Measurements from ENCODE around the gene DTNA.

DNA sequence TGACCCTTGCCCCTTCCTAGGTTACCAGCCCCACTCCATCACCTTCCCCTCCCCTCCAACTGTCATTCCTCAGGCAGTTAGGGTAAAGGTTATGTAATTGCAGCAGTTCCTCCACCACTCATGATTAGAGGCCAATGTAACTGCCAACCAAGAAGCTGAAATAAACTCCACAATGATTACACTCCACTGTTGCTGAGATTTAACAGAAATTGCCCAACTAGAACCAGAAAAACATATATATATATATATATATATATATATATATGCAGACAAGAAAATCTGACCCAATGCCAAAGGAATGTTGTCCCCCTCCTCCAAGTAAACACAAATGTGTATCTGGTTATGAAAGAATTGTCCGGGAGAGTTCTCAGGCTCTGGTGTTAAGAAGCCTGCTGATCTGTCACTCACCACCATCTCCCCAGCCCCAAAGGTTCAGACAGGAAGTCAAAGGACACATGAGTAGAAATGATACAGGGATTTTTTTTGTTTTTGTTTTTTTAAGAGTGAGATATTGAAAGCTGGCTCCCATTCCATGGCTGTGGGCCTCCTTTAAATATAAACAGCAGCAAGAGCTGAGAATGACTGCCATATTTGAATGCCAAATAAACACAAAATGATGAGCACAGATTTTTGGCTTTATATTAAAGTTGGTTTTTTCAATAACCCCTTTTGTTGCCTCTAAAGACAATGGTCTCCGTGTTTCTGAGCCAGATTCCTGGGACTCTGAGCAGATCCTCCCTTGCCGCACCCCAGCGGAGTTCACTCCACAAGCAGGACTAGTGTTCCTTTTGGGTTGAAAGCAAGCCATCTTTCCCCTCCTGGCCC is 204.0 kb downstream of the DTNA start:
- TF ChIP-seq YY1 (IDR thresholded peaks at IDR 0.05; ENCODE audit: low read depth): no peak
- TF ChIP-seq EP300 (IDR thresholded peaks at IDR 0.05; ENCODE audit: borderline replicate concordance): no peak
- no peak for TF ChIP-seq TCF12 (IDR thresholded peaks at IDR 0.05; ENCODE audit: low read depth)
- TF ChIP-seq ZBTB7A (IDR thresholded peaks at IDR 0.05; ENCODE audit: low read depth): no peak
